GM12892 (cell line): ENCODE measurements around the gene AHDC1.

Source experiments
- POLR2A ChIP-seq: IDR thresholded peaks from 2 replicates; pipeline ENCODE4 v1.6.1; 2011; ENCODE audit warnings: low read depth, low read length, control low read depth
- TAF1 ChIP-seq: IDR thresholded peaks from 2 replicates; pipeline ENCODE4 v1.6.1; 2011; ENCODE audit warnings: low read depth, mild to moderate bottlenecking, control low read depth, low read length, borderline replicate concordance

DNA sequence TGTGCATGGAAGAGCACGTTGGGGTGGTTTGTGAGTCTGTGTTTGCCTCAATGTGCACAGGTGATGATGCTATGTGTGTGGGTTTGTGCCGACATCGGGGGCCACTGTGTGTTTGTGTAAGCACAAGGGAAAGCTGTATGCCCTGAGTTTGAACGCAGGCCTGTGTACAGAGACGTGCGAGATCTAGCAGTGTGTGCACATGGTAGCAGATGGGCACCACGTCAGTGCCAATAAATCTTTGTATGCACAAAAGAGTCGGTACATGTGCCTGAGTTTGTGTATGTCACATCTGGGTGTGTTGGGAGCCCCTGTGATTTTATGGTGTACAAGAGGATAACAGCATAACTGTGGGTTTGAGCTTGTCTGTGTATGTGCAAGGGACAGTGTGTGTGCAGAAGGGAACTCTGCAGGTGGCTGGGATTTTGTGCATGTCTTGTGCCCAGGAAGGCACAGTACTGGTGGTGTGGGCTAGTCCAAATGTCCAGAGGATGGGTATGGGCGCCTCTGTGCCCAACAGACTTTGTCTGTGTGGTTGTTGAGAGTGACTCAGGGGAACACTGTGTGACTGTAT, 82.0 kb downstream of the AHDC1 start:
- TF ChIP-seq POLR2A (no peak), TAF1 (no peak)
